ENCODE data around the gene MRPS2. TPM values are rescaled to one million over a fixed set of nuclear protein-coding genes. Genes with fewer than 3 reads are reported as not detected.

MRPS2 gene
- total RNA-seq, 2 experiments from 2014 or later, result 50.0 to 70.6 TPM

DNA sequence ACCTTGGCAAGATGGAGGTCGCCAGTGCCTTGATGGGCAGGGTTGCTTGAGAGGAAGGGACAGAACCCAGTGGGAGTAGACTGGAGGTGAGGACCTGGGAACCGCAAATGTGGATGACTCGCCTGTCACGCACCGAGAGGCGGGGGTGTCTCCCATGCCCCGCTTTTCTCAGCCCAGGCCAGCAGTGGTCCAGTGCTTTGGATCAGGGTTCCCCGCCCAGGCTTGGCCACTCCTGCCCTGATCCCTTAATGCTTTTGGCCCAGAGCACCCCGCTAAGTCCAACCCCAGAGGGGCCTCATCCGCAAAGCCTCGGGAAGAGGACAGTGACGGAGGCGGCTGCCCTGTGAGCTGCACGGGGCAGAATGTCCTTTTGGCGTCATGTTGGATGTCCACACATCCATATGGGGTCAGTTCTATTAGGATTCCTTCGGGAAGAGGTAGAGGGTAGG lies 2.4 kb downstream of the MRPS2 start:
- ChIA-PET CTCF (no interaction called here), POLR2A (no interaction called here)
- DNase-seq, result no peak
- H3K27ac Mint-ChIP-seq, result no peak overlapping the region
- ATAC-seq, result no peak
- intact Hi-C loops (cut with DNase I, micrococcal nuclease), result loop anchor here in 1 of 2 experiments (5.0 kb wide), 2 partner anchors 99 to 1436 kb away; partner anchors contain the start of gene BRD3
- peaks cover 36% of the 10 kb centered on the region for H3K36me3 Mint-ChIP-seq (ENCODE audit: low read depth)
- peaks cover 19% of the 10 kb centered on the region for H3K4me1 Mint-ChIP-seq
- H3K27me3 Mint-ChIP-seq, result no peaks in the 10 kb centered on the region
- no peaks in the 10 kb centered on the region for H3K9me3 Mint-ChIP-seq (ENCODE audit: low read depth)
- peak overlapping the region; percentile 85 for H3K4me3 Mint-ChIP-seq

DNA sequence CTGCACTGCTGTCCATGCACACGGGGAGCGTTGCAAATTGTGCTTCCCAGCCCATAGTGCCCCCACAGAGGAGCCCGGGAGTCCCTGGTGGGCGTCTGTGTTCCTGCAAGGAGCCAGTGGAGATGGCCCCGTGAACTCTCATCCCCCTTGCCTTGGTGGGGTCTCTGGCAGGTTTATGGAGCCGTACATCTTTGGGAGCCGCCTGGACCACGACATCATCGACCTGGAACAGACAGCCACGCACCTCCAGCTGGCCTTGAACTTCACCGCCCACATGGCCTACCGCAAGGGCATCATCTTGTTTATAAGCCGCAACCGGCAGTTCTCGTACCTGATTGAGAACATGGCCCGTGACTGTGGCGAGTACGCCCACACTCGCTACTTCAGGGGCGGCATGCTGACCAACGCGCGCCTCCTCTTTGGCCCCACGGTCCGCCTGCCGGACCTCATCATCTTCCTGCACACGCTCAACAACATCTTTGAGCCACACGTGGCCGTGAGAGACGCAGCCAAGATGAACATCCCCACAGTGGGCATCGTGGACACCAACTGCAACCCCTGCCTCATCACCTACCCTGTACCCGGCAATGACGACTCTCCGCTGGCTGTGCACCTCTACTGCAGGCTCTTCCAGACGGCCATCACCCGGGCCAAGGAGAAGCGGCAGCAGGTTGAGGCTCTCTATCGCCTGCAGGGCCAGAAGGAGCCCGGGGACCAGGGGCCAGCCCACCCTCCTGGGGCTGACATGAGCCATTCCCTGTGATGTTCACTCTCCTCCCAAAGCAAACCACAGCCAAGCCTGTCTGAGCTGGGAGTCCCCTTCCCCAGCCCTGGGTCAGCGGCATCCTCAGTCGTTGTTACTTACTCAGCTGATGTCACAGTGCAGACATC lies 3.1 kb downstream of the MRPS2 start:
- DNase-seq, result no peak
- peaks cover under 1% of the 10 kb centered on the region for H3K9me3 Mint-ChIP-seq (ENCODE audit: low read depth)
- H3K27ac Mint-ChIP-seq, result no peak overlapping the region
- H3K4me1 Mint-ChIP-seq, result peaks cover 19% of the 10 kb centered on the region
- ChIA-PET POLR2A (no interaction called here), CTCF (interaction anchor here (0.6 to 0.8 kb wide), 2 partner anchors 34 to 1257 kb away, joined by 3 read pairs; no protein-coding TSS in a partner anchor)
- no peak overlapping the region for H3K4me3 Mint-ChIP-seq
- peaks cover 36% of the 10 kb centered on the region for H3K36me3 Mint-ChIP-seq (ENCODE audit: low read depth)
- no peaks in the 10 kb centered on the region for H3K27me3 Mint-ChIP-seq
- intact Hi-C loops (cut with DNase I, micrococcal nuclease), result loop anchor here in 1 of 2 experiments (5.0 kb wide), 2 partner anchors 99 to 1436 kb away; partner anchors contain the start of gene BRD3
- no peak for ATAC-seq

GRCh38 chr9:135504262-135505243 lies 4.1 kb downstream of the MRPS2 start:
- intact Hi-C loops (cut with DNase I, micrococcal nuclease), result loop anchor here in 1 of 2 experiments (5.0 kb wide), 2 partner anchors 98 to 1437 kb away; partner anchors contain the start of gene BRD3
- ChIA-PET CTCF (interaction anchor here (0.6 to 1.0 kb wide), 9 partner anchors 12 to 1802 kb away, joined by 3 to 5 read pairs (median 3); no protein-coding TSS in a partner anchor), POLR2A (interaction anchor here (0.6 kb wide), 2 partner anchors 1114 to 1319 kb away, joined by 3 to 4 read pairs; no protein-coding TSS in a partner anchor)
- no peak overlapping the region for H3K27ac Mint-ChIP-seq
- peaks cover 19% of the 10 kb centered on the region for H3K4me1 Mint-ChIP-seq
- DNase-seq, result peak; percentile 79
- H3K4me3 Mint-ChIP-seq, result no peak overlapping the region
- no peaks in the 10 kb centered on the region for H3K27me3 Mint-ChIP-seq
- peaks cover 36% of the 10 kb centered on the region for H3K36me3 Mint-ChIP-seq (ENCODE audit: low read depth)
- ATAC-seq, result peak; percentile 43
- peaks cover 9% of the 10 kb centered on the region for H3K9me3 Mint-ChIP-seq (ENCODE audit: low read depth)

DNA sequence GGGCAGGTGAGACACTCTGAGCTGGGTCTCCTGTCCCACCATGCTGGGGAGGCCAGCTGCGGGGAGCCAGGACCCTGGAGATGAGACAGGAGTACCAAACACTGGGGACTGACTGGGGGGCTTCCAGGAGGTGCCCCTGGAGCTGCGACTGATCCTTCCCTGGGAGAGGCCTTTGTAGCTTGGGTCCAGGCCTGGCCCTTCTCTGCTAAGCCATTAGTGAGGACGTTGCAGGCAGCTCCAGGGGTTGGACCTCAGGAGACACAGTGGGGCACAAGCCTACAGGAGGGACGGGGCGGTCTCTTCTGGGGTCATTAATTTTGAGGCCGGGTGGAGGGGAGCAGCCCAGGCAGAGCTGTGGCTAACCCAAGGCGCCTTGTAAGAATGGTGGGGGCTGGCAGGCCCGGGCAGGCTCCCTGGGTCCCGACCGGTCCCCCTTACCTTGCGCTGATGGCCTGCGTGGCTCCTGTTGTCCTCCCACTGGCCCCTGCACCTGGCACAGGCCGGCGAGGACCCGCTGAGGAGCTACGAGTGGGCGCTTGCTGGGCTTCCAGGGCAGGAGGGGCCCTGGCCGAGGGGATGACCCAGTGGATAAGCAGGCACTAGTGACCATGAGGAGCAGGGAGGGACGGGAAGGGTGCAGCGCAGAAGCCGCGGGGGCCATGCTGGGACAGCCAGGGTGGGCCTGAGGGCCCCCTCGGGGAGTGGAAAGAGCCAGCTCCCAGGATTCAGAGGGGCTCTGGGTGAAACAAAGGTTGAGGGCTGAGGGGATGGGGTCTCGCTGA lies 5.1 kb downstream of the MRPS2 start:
- CTCF ChIA-PET, result interaction anchor here (0.6 to 1.0 kb wide), 6 partner anchors 12 to 1804 kb away, joined by 3 to 5 read pairs (median 4); no protein-coding TSS in a partner anchor
- no peaks in the 10 kb centered on the region for H3K27me3 Mint-ChIP-seq
- ATAC-seq, result no peak
- H3K4me1 Mint-ChIP-seq, result peaks cover 19% of the 10 kb centered on the region
- H3K9me3 Mint-ChIP-seq (ENCODE audit: low read depth), result peaks cover 9% of the 10 kb centered on the region
- intact Hi-C loops (cut with DNase I, micrococcal nuclease), result no loop called here
- POLR2A ChIA-PET, result no interaction called here
- no peak overlapping the region for H3K27ac Mint-ChIP-seq
- H3K36me3 Mint-ChIP-seq (ENCODE audit: low read depth), result peaks cover 35% of the 10 kb centered on the region
- DNase-seq, result no peak
- no peak overlapping the region for H3K4me3 Mint-ChIP-seq

- intact Hi-C loops (cut with DNase I, micrococcal nuclease), result no loop called here
- peaks cover 18% of the 10 kb centered on the region for H3K4me1 Mint-ChIP-seq
- no peak overlapping the region for H3K27ac Mint-ChIP-seq
- no peak overlapping the region for H3K4me3 Mint-ChIP-seq
- H3K9me3 Mint-ChIP-seq (ENCODE audit: low read depth), result peaks cover 9% of the 10 kb centered on the region
- no peak for ATAC-seq
- H3K36me3 Mint-ChIP-seq (ENCODE audit: low read depth), result peaks cover 35% of the 10 kb centered on the region
- no peaks in the 10 kb centered on the region for H3K27me3 Mint-ChIP-seq
- no peak for DNase-seq
- CTCF ChIA-PET, result no interaction called here
- POLR2A ChIA-PET, result no interaction called here
Measured at GRCh38 chr9:135506327-135507103, 6.0 kb downstream of the MRPS2 start.

DNA sequence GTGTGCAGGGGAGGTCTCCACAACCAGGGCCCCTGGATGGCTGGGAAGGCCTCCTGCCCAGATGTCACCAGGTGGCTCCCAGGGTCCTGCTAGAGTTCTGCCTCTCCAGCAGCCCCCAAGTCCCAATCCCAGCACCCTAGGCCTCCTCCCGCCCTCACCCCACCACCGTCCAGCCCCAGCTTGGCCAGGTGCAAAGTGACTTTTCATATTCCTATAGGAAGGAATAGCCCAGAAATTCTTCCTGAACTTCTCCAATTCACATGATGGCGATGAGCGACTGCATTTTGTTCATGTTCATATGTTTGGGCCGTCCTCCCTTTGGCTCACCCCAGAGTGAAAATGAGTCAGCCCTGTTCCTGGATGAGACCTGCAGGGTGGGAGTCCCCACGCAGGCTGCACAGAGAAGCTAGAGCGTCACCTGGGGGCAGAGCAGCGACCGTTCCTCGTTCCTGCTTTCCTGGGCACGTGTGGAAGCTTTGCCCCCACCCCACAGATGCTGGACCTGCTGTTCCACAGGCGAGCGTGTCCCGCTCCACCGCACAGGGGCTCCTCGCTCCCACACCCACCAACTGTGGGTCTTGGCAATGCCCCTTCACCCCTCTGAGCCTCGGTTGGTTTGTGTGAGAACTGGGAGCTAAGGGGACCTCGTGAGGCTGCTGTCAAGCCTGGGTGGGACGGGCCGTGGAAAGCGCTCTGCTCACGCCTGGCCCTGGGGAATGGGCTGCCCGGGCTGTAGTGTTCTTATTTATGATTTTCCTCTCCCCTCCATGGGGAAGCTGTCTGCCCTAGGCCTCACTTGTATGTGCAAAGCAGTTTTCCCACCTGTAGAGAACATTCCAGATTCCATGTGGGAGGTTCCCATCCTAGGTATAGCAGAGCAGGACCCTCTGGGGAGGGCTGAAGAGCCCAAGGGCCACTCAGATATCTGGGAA lies 6.9 kb downstream of the MRPS2 start:
- Mint-ChIP-seq H3K27me3 (no peaks in the 10 kb centered on the region), H3K4me3 (no peak overlapping the region), H3K4me1 (peaks cover 9% of the 10 kb centered on the region), H3K36me3 (ENCODE audit: low read depth) (peaks cover 27% of the 10 kb centered on the region), H3K9me3 (ENCODE audit: low read depth) (peaks cover 9% of the 10 kb centered on the region), H3K27ac (no peak overlapping the region)
- DNase-seq (no peak), ATAC-seq (no peak)
- ChIA-PET POLR2A (no interaction called here), CTCF (no interaction called here)
- intact Hi-C loops (cut with DNase I, micrococcal nuclease), result no loop called here

- H3K4me1 Mint-ChIP-seq, result peaks cover 3% of the 10 kb centered on the region
- no peaks in the 10 kb centered on the region for H3K27me3 Mint-ChIP-seq
- DNase-seq, result no peak
- POLR2A ChIA-PET, result no interaction called here
- peaks cover 9% of the 10 kb centered on the region for H3K9me3 Mint-ChIP-seq (ENCODE audit: low read depth)
- CTCF ChIA-PET, result no interaction called here
- peaks cover 19% of the 10 kb centered on the region for H3K36me3 Mint-ChIP-seq (ENCODE audit: low read depth)
- no peak overlapping the region for H3K4me3 Mint-ChIP-seq
- intact Hi-C loops (cut with DNase I, micrococcal nuclease), result no loop called here
- ATAC-seq, result no peak
- no peak overlapping the region for H3K27ac Mint-ChIP-seq
Measured at GRCh38 chr9:135508211-135508820, 7.8 kb downstream of the MRPS2 start.

DNA sequence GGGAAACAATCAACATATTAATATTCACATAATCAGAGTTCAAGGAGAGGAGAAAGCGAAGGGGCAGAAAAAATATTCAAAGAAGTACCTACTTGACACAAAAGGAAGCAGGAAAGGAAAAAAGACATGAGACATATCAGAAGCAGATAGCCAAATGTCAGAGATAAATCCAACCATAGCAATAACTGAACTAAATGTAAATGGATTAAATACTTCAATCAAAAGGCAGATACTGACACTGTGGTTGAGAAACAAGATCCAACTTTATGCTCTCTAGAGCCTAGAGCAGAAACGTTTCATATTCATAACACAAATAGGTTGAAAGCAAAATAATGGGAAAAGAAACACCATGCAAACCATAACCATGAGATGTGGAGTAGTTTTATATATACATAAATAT lies 9.0 kb downstream of the MRPS2 start:
- POLR2A ChIA-PET, result no interaction called here
- no peak overlapping the region for H3K4me3 Mint-ChIP-seq

DNA sequence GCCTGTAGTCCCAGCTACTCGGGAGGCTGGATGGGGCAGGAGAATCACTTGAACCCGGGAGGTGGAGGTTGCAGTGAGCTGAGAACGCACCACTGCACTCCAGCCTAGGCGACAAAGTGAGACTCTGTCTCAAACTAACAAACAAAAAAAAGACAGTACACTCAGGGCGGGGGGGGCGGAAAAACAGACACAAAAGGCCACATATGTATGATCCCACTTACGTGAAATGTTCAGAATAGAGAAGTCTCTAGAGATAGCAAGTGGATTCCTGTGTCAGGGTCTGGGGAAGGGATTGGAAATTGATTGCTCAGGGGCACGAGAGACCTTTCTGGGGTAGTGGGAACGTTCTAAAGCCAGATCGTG lies 11.7 kb downstream of the MRPS2 start:
- H3K4me3 Mint-ChIP-seq, result no peak overlapping the region
- H3K4me1 Mint-ChIP-seq, result no peaks in the 10 kb centered on the region
- H3K9me3 Mint-ChIP-seq (ENCODE audit: low read depth), result peaks cover 9% of the 10 kb centered on the region
- CTCF ChIA-PET, result no interaction called here
- intact Hi-C loops (cut with DNase I, micrococcal nuclease), result no loop called here
- DNase-seq, result no peak
- H3K27me3 Mint-ChIP-seq, result no peaks in the 10 kb centered on the region
- POLR2A ChIA-PET, result no interaction called here
- no peaks in the 10 kb centered on the region for H3K36me3 Mint-ChIP-seq (ENCODE audit: low read depth)
- no peak overlapping the region for H3K27ac Mint-ChIP-seq
- ATAC-seq, result no peak

More for the DNA sequence above, 9.0 kb downstream of the MRPS2 start:
- peaks cover 9% of the 10 kb centered on the region for H3K9me3 Mint-ChIP-seq (ENCODE audit: low read depth)
- no peaks in the 10 kb centered on the region for H3K27me3 Mint-ChIP-seq
- H3K36me3 Mint-ChIP-seq (ENCODE audit: low read depth), result peaks cover 9% of the 10 kb centered on the region
- DNase-seq, result no peak
- H3K27ac Mint-ChIP-seq, result no peak overlapping the region
- intact Hi-C loops (cut with DNase I, micrococcal nuclease), result no loop called here
- no peak for ATAC-seq
- H3K4me1 Mint-ChIP-seq, result no peaks in the 10 kb centered on the region
- CTCF ChIA-PET, result interaction anchor here (0.7 kb wide), 1 partner anchor 96 kb away, joined by 3 read pairs; no protein-coding TSS in a partner anchor
